ENCODE data around the gene GNG11. TPM values are rescaled to one million over a fixed set of nuclear protein-coding genes. Genes with fewer than 3 reads are reported as not detected.
"Not testable (repeated sequence)": the region's sequence is repeated elsewhere in the genome, so short reads cannot be mapped to it uniquely, and the experiment has no call there.

GNG11 gene
- total RNA-seq, 1 donor from 2014 or later: not detected

- intact Hi-C loops (cut with micrococcal nuclease): no loop called here
Observed at GRCh38 chr7:93910076-93910994, 11.2 kb upstream of the GNG11 start.

GRCh38 chr7:93911242-93911641 is 10.3 kb upstream of the GNG11 start:
- intact Hi-C loops (cut with micrococcal nuclease): not testable (repeated sequence)

- intact Hi-C loops (cut with micrococcal nuclease): not testable (repeated sequence)
Observed at GRCh38 chr7:93911661-93912060, 9.9 kb upstream of the GNG11 start.

GRCh38 chr7:93913197-93913596 is 8.3 kb upstream of the GNG11 start:
- intact Hi-C loops (cut with micrococcal nuclease): no loop called here

GRCh38 chr7:93914581-93915066 is 6.9 kb upstream of the GNG11 start:
- intact Hi-C loops (cut with micrococcal nuclease): no loop called here

- intact Hi-C loops (cut with micrococcal nuclease): not testable (repeated sequence)
Observed at GRCh38 chr7:93915206-93915842, 6.2 kb upstream of the GNG11 start.

- intact Hi-C loops (cut with micrococcal nuclease): not testable (repeated sequence)
Observed at GRCh38 chr7:93915888-93916287, 5.6 kb upstream of the GNG11 start.

- intact Hi-C loops (cut with micrococcal nuclease): not testable (repeated sequence)
Observed at GRCh38 chr7:93916315-93916714, 5.2 kb upstream of the GNG11 start.

- intact Hi-C loops (cut with micrococcal nuclease): no loop called here
Observed at GRCh38 chr7:93920496-93921182, 896 bp upstream of the GNG11 start.

- intact Hi-C loops (cut with micrococcal nuclease): no loop called here
Observed at GRCh38 chr7:93921186-93921585, 349 bp upstream of the GNG11 start.

GRCh38 chr7:93923296-93923695 is 1.8 kb downstream of the GNG11 start:
- intact Hi-C loops (cut with micrococcal nuclease): no loop called here

- intact Hi-C loops (cut with micrococcal nuclease): no loop called here
Observed at GRCh38 chr7:93923942-93924341, 2.4 kb downstream of the GNG11 start.

GRCh38 chr7:93926800-93927199 is 5.3 kb downstream of the GNG11 start:
- intact Hi-C loops (cut with micrococcal nuclease): no loop called here

- intact Hi-C loops (cut with micrococcal nuclease): no loop called here
Observed at GRCh38 chr7:93927585-93927984, 6.0 kb downstream of the GNG11 start.

GRCh38 chr7:93931655-93932054 is 10.1 kb downstream of the GNG11 start:
- intact Hi-C loops (cut with micrococcal nuclease): no loop called here

- intact Hi-C loops (cut with micrococcal nuclease): no loop called here
Observed at GRCh38 chr7:93933156-93933555, 11.6 kb downstream of the GNG11 start.

GRCh38 chr7:93935102-93935501 is 13.6 kb downstream of the GNG11 start:
- intact Hi-C loops (cut with micrococcal nuclease): no loop called here

- intact Hi-C loops (cut with micrococcal nuclease): no loop called here
Observed at GRCh38 chr7:93937818-93938217, 16.3 kb downstream of the GNG11 start.

- intact Hi-C loops (cut with micrococcal nuclease): no loop called here
Observed at GRCh38 chr7:93938293-93938692, 16.8 kb downstream of the GNG11 start.

- intact Hi-C loops (cut with micrococcal nuclease): no loop called here
Observed at GRCh38 chr7:93941945-93942344, 20.4 kb downstream of the GNG11 start.

- intact Hi-C loops (cut with micrococcal nuclease): no loop called here
Observed at GRCh38 chr7:93943816-93944540, 22.4 kb downstream of the GNG11 start.

Measured in T-helper 1 cell treated with Interleukin-12 subunit alpha and Interleukin-12 subunit beta and Interleukin-4 antibody, amounts not matched to agents 30 ng/mL and 1 ng/mL, for 36 hours (primary cell).